ENCODE data around the gene WIPF3.

WIPF3 gene

GRCh38 chr7:29809533-29810155 is 3.3 kb downstream of the WIPF3 start:
- no peak for DNase-seq (ENCODE audit: low spot score)

GRCh38 chr7:29810297-29810696 is 4.0 kb downstream of the WIPF3 start:
- DNase-seq (ENCODE audit: low spot score): no peak

GRCh38 chr7:29810813-29811482 is 4.6 kb downstream of the WIPF3 start:
- DNase-seq (ENCODE audit: low spot score): no peak

- DNase-seq (ENCODE audit: low spot score): no peak
Measured at GRCh38 chr7:29811586-29811985, 5.3 kb downstream of the WIPF3 start.

- no peak for DNase-seq (ENCODE audit: low spot score)
Measured at GRCh38 chr7:29812185-29812876, 6.0 kb downstream of the WIPF3 start.

GRCh38 chr7:29815181-29816105 is 9.1 kb downstream of the WIPF3 start:
- DNase-seq (ENCODE audit: low spot score): no peak

- DNase-seq (ENCODE audit: low spot score): no peak
Measured at GRCh38 chr7:29818308-29818707, 12.0 kb downstream of the WIPF3 start.

- no peak for DNase-seq (ENCODE audit: low spot score)
Measured at GRCh38 chr7:29825775-29826529, 19.6 kb downstream of the WIPF3 start.

- no peak for DNase-seq (ENCODE audit: low spot score)
Measured at GRCh38 chr7:29826530-29826822, 20.2 kb downstream of the WIPF3 start.

GRCh38 chr7:29826904-29827303 is 20.6 kb downstream of the WIPF3 start:
- DNase-seq (ENCODE audit: low spot score): no peak

GRCh38 chr7:29831705-29832104 is 25.4 kb downstream of the WIPF3 start:
- DNase-seq (ENCODE audit: low spot score): no peak

GRCh38 chr7:29833929-29834328 is 27.6 kb downstream of the WIPF3 start:
- DNase-seq (ENCODE audit: low spot score): no peak

- DNase-seq (ENCODE audit: low spot score): no peak
Measured at GRCh38 chr7:29835718-29836117, 29.4 kb downstream of the WIPF3 start.

- DNase-seq (ENCODE audit: low spot score): peak; percentile 79
Measured at GRCh38 chr7:29839302-29839701, 33.0 kb downstream of the WIPF3 start.

- DNase-seq (ENCODE audit: low spot score): no peak
Measured at GRCh38 chr7:29839921-29840320, 33.6 kb downstream of the WIPF3 start.

- DNase-seq (ENCODE audit: low spot score): no peak
Measured at GRCh38 chr7:29840701-29841100, 34.4 kb downstream of the WIPF3 start.

- no peak for DNase-seq (ENCODE audit: low spot score)
Measured at GRCh38 chr7:29841926-29842701, 35.8 kb downstream of the WIPF3 start.

GRCh38 chr7:29843093-29843492 is 36.8 kb downstream of the WIPF3 start:
- no peak for DNase-seq (ENCODE audit: low spot score)

- no peak for DNase-seq (ENCODE audit: low spot score)
Measured at GRCh38 chr7:29843726-29844125, 37.4 kb downstream of the WIPF3 start.

GRCh38 chr7:29844559-29844958 is 38.3 kb downstream of the WIPF3 start:
- no peak for DNase-seq (ENCODE audit: low spot score)

- DNase-seq (ENCODE audit: low spot score): no peak
Measured at GRCh38 chr7:29847496-29847895, 41.2 kb downstream of the WIPF3 start.

Data from left forelimb (tissue), 1 donor.